ENCODE data around the gene KCNJ1.

- peak; percentile 41 to 66 (median 55) for TF ChIP-seq CTCF (IDR thresholded peaks at IDR 0.05)
- TF ChIP-seq POLR2A (IDR thresholded peaks at IDR 0.05), result peak in 1 of 3 donors; percentile 22
Observed at GRCh38 chr11:128905345-128906184, 38.5 kb upstream of the KCNJ1 start.
